Stimulated activated memory B cell treated with anti-CD40 and anti-IgM and Interleukin-4, amounts not matched to agents 10 μg/mL and 1 μg/mL and 100 μg/mL, for 72 hours (primary cell): Measurements from ENCODE around the gene SLFN12L.

ENCODE experiments used
- ATAC-seq: fragments of 150-1000 bp; cut with Tn5 transposase; 2 replicates; pipeline ENCODE4 v1.10.0; 2021
- H3K27ac Mint-ChIP-seq: one replicate; pipeline ENCODE4 v1.8.0; 2022; ENCODE audit warnings: mild to moderate bottlenecking, mixed read lengths
- H3K27me3 Mint-ChIP-seq: one replicate; pipeline ENCODE4 v1.8.0; 2022; ENCODE audit warnings: mixed read lengths
- H3K36me3 Mint-ChIP-seq: one replicate; pipeline ENCODE4 v1.8.0; 2022; ENCODE audit warnings: mixed read lengths
- H3K4me1 Mint-ChIP-seq: one replicate; pipeline ENCODE4 v1.8.0; 2022; ENCODE audit warnings: mixed read lengths
- H3K4me3 Mint-ChIP-seq: one replicate; pipeline ENCODE4 v1.8.0; 2022; ENCODE audit warnings: mild to moderate bottlenecking, moderate library complexity, mixed read lengths
- H3K9me3 Mint-ChIP-seq: one replicate; pipeline ENCODE4 v1.8.0; 2022; ENCODE audit warnings: mixed read lengths

The SLFN12L gene

GRCh38 chr17:35447499-35447898 is 90.0 kb downstream of the SLFN12L start:
- H3K27ac Mint-ChIP-seq = peak overlapping the region; percentile 86
- peak overlapping the region; percentile 93 for H3K4me3 Mint-ChIP-seq
- ATAC-seq = no peak
- no peaks in the 10 kb centered on the region for H3K36me3 Mint-ChIP-seq
- no peaks in the 10 kb centered on the region for H3K27me3 Mint-ChIP-seq
- H3K4me1 Mint-ChIP-seq = peaks cover 23% of the 10 kb centered on the region
- no peaks in the 10 kb centered on the region for H3K9me3 Mint-ChIP-seq

GRCh38 chr17:35438433-35438832 is 99.0 kb downstream of the SLFN12L start:
- Mint-ChIP-seq H3K36me3 (no peaks in the 10 kb centered on the region), H3K9me3 (no peaks in the 10 kb centered on the region), H3K27me3 (no peaks in the 10 kb centered on the region), H3K4me3 (no peak overlapping the region), H3K27ac (no peak overlapping the region), H3K4me1 (peaks cover 7% of the 10 kb centered on the region)
- no peak for ATAC-seq

GRCh38 chr17:35433075-35433894 is 104.2 kb downstream of the SLFN12L start:
- Mint-ChIP-seq H3K4me3 (peak overlapping the region; percentile 93), H3K4me1 (peaks cover 34% of the 10 kb centered on the region), H3K27me3 (no peaks in the 10 kb centered on the region), H3K36me3 (no peaks in the 10 kb centered on the region), H3K27ac (peak overlapping the region; percentile 87), H3K9me3 (no peaks in the 10 kb centered on the region)
- ATAC-seq = peak; percentile 64

- H3K36me3 Mint-ChIP-seq = no peaks in the 10 kb centered on the region
- H3K27ac Mint-ChIP-seq = peak within 1 kb of the TSS; percentile 87
- H3K27me3 Mint-ChIP-seq = no peaks in the 10 kb centered on the region
- peak; percentile 93 for ATAC-seq
- H3K4me1 Mint-ChIP-seq = peaks cover 39% of the 10 kb centered on the region
- H3K9me3 Mint-ChIP-seq = no peaks in the 10 kb centered on the region
- peak within 1 kb of the TSS; percentile 93 for H3K4me3 Mint-ChIP-seq
These were observed 105.1 kb downstream of the SLFN12L start, which contains the start of gene SLFN12 for GRCh38 chr17:35432176-35433074. Gene SLFN12, minus strand, starts transcription at chr17:35432500. Its CDS starts 9,472 bp downstream, at chr17:35423028.

- no peak overlapping the region for H3K27ac Mint-ChIP-seq
- ATAC-seq = no peak
- H3K36me3 Mint-ChIP-seq = no peaks in the 10 kb centered on the region
- H3K4me3 Mint-ChIP-seq = no peak overlapping the region
- H3K9me3 Mint-ChIP-seq = no peaks in the 10 kb centered on the region
- H3K4me1 Mint-ChIP-seq = peaks cover 39% of the 10 kb centered on the region
- H3K27me3 Mint-ChIP-seq = no peaks in the 10 kb centered on the region
These were observed 107.8 kb downstream of the SLFN12L start for GRCh38 chr17:35429702-35430101.

GRCh38 chr17:35428229-35428628 is 109.2 kb downstream of the SLFN12L start:
- Mint-ChIP-seq H3K4me1 (peaks cover 30% of the 10 kb centered on the region), H3K4me3 (no peak overlapping the region), H3K9me3 (no peaks in the 10 kb centered on the region), H3K27ac (no peak overlapping the region), H3K36me3 (no peaks in the 10 kb centered on the region), H3K27me3 (no peaks in the 10 kb centered on the region)
- no peak for ATAC-seq

GRCh38 chr17:35423761-35424160 is 113.7 kb downstream of the SLFN12L start:
- no peak overlapping the region for H3K4me3 Mint-ChIP-seq
- H3K27ac Mint-ChIP-seq = no peak overlapping the region
- peaks cover 21% of the 10 kb centered on the region for H3K36me3 Mint-ChIP-seq
- no peaks in the 10 kb centered on the region for H3K27me3 Mint-ChIP-seq
- no peaks in the 10 kb centered on the region for H3K9me3 Mint-ChIP-seq
- no peak for ATAC-seq
- peaks cover 10% of the 10 kb centered on the region for H3K4me1 Mint-ChIP-seq
